Ovary (tissue), 9 donors: ENCODE measurements around the gene PLEKHA7. TPM values are rescaled to one million over a fixed set of nuclear protein-coding genes. Genes with fewer than 3 reads are reported as not detected.

Experiments used
- DNase-seq, 5 donors: peaks; one replicate each; pipeline ENCODE4 v3.0.0-alpha.2; 2019 to 2020
- H3K27ac ChIP-seq, 2 donors: fragments of 200-600 bp; one replicate each; pipeline versions ENCODE4 v1.5.1 to v1.8.0; 2019 to 2022
- H3K27me3 ChIP-seq: fragments of 200-600 bp; one replicate; pipeline ENCODE4 v1.8.0; 2022
- H3K36me3 ChIP-seq: fragments of 200-600 bp; sonication (generic); one replicate; pipeline ENCODE4 v1.5.1; 2019
- H3K4me1 ChIP-seq: one replicate; pipeline ENCODE4 v1.8.1; 2013; ENCODE audit warnings: mild to moderate bottlenecking, moderate library complexity; ENCODE audit not compliant: insufficient read depth
- H3K4me3 ChIP-seq: fragments of 200-600 bp; sonication (generic); one replicate; pipeline ENCODE4 v1.5.1; 2017
- H3K9me3 ChIP-seq, 2 donors: fragments of 200-600 bp in 1 of 2; sonication (generic) in 1 of 2; one replicate each; pipeline versions ENCODE4 v1.5.1 to v1.8.1; 2013 to 2019; ENCODE audit warnings: mild to moderate bottlenecking in 1 of 2, moderate library complexity in 1 of 2
- EP300 ChIP-seq: sonication (generic); formaldehyde crosslinking; IDR thresholded peaks from one replicate; pipeline ENCODE4 v1.6.1; 2017; ENCODE audit warnings: antibody characterized with exemption
- POLR2A ChIP-seq: fragments of 450-650 bp; IDR thresholded peaks from one replicate; pipeline ENCODE4 v1.6.1; 2017; ENCODE audit warnings: antibody characterized with exemption, mild to moderate bottlenecking, moderate library complexity
- WGBS, 3 donors: extraction: QIAGEN DNeasy Blood & Tissue Kit in 1 of 3; methylation state at CpG; one replicate each; pipeline versions ENCODE4 v1.1.5 to v1.1.7; 2013 to 2017; 5-methylcytosine and 5-hydroxymethylcytosine counted together
- intact Hi-C, 4 donors: fragments of 100-400 bp; cut with DNase I; formaldehyde crosslinking; loops; one replicate each; pipeline versions ENCODE4 v1.11.0 to v1.15.1; 2022 to 2023
- polyA plus RNA-seq, 2 donors: library from polyadenylated mRNA; stranded (reverse); fragments of 200-250 nt in 1 of 2; fragments of 350-450 nt in 1 of 2; fragmentation: Illumina TruSeq in 1 of 2; extraction: RNeasy Lipid Tissue Mini Kit (QIAGEN cat#74804) in 1 of 2; gene quantifications; one replicate each; pipeline ENCODE4 v1.2.3, GENCODE V29; 2013 to 2014
- total RNA-seq, 7 donors: library from RNA; depleted of rRNA in 2 of 7; stranded (reverse); fragments of >200 nt in 2 of 7; fragmentation: NEBNext Ultra II Directional in 3 of 7; extraction: Animal tissue kit (Norgen Biotek cat#: 25700) in 3 of 7; gene quantifications; one replicate each; pipeline versions ENCODE4 v1.1.0 to v1.2.4, GENCODE V29; 2016 to 2023
- TF ChIP-seq, protein P1 (sequence below), 3 donors: fragments of 450-650 bp in 2 of 3; fragments of 200-600 bp in 1 of 3; IDR thresholded peaks; one replicate each; pipeline versions ENCODE4 v1.5.1 to v1.8.0; 2016 to 2022; ENCODE audit warnings: antibody characterized with exemption in 3 of 3, mild to moderate bottlenecking in 1 of 3
- donor health status: DM: no; HTN: no; CAD: no; lungs with moderate emphysema.
- donor health status: DM: no; HTN: no; CAD: no.
- donor health status: Bipolar disorder and iron deficiency.
- donor health status: DM: yes; HTN: yes; CAD: no.
- donor health status: DM: no; HTN: no; CAD: no.
- donor health status: DM: yes; HTN: yes; CAD: no.

PLEKHA7 gene
- total and polyA plus RNA-seq, 9 donors, result 9.6 to 29.5 (median 15.9) TPM

DNA sequence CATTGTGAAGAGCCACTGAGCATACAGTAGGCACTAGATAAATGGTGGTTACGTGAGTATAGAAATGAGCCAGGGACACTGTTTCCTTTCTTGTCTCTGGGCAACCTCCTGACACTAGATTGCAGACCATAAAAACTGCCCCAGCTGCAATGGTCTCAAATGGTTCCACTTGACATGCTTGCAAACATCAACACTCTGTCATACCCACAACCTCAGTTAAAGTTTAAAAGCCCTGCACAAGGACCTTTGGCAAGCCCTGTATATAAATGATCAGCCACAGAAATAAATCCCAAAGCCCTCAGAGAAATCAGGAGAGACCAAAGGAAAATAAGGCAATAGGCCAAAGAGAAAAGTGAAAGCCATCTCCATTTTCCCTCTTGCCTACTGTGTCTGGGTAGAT, 20.7 kb downstream of the PLEKHA7 start:
- DNase-seq, result no peak
- TF ChIP-seq POLR2A (no peak), EP300 (no peak)
- TF ChIP-seq, protein P1, sequence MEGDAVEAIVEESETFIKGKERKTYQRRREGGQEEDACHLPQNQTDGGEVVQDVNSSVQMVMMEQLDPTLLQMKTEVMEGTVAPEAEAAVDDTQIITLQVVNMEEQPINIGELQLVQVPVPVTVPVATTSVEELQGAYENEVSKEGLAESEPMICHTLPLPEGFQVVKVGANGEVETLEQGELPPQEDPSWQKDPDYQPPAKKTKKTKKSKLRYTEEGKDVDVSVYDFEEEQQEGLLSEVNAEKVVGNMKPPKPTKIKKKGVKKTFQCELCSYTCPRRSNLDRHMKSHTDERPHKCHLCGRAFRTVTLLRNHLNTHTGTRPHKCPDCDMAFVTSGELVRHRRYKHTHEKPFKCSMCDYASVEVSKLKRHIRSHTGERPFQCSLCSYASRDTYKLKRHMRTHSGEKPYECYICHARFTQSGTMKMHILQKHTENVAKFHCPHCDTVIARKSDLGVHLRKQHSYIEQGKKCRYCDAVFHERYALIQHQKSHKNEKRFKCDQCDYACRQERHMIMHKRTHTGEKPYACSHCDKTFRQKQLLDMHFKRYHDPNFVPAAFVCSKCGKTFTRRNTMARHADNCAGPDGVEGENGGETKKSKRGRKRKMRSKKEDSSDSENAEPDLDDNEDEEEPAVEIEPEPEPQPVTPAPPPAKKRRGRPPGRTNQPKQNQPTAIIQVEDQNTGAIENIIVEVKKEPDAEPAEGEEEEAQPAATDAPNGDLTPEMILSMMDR (IDR thresholded peaks at IDR 0.05), result no peak
- no peak overlapping the region for H3K27ac ChIP-seq
- WGBS, 3 donors, result 95 to 100% (median 96%) methylated on average over 1 of the region's 1 CpG
- no peaks in the 10 kb centered on the region for H3K9me3 ChIP-seq
- no peaks in the 10 kb centered on the region for H3K36me3 ChIP-seq
- H3K27me3 ChIP-seq, result no peaks in the 10 kb centered on the region
- no peak overlapping the region for H3K4me3 ChIP-seq
- intact Hi-C loops, result no loop called here
- H3K4me1 ChIP-seq, result peaks cover 3% of the 10 kb centered on the region

- Histone ChIP-seq H3K27me3 (no peaks in the 10 kb centered on the region), H3K27ac (no peak overlapping the region), H3K36me3 (no peaks in the 10 kb centered on the region), H3K4me3 (no peak overlapping the region), H3K9me3 (no peaks in the 10 kb centered on the region), H3K4me1 (peaks cover 3% of the 10 kb centered on the region)
- TF ChIP-seq EP300 (no peak), POLR2A (no peak)
- TF ChIP-seq, protein P1 (IDR thresholded peaks at IDR 0.05), result no peak
- intact Hi-C loops, result no loop called here
- WGBS, 3 donors, result 93 to 98% (median 94%) methylated on average over 3 of the region's 3 CpGs
- no peak for DNase-seq
These were observed 21.4 kb downstream of the PLEKHA7 start for GRCh38 chr11:16992846-16993245.

- intact Hi-C loops, result no loop called here
- Histone ChIP-seq H3K27ac (no peak overlapping the region), H3K4me3 (no peak overlapping the region), H3K9me3 (no peaks in the 10 kb centered on the region), H3K36me3 (no peaks in the 10 kb centered on the region), H3K27me3 (no peaks in the 10 kb centered on the region), H3K4me1 (peaks cover 12% of the 10 kb centered on the region)
- TF ChIP-seq, protein P1 (IDR thresholded peaks at IDR 0.05), result no peak
- TF ChIP-seq POLR2A (no peak), EP300 (no peak)
- 94 to 95% (median 95%) methylated on average over 2 of the region's 2 CpGs for WGBS, 3 donors
- DNase-seq, result peak in 1 of 5 donors; percentile 25
These were observed 24.7 kb downstream of the PLEKHA7 start for GRCh38 chr11:16989554-16989953.

DNA sequence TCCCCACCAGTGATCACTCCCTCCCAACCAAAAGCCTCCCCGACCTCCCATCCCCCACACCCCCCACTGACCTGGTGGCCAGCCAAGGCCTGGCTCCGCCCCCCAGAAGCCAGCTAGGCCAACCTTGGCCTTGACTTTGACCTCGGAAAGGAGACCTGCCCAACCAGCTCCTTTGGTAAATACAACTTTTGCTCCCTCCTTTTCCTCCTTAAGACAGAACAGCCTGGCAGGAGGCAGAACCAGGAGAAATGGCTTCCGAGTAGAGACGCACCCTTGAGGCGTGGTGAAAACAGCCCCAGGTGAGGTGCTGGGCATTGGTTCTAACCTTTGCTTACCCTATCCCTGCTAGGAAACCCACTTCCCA, 27.0 kb downstream of the PLEKHA7 start:
- no peaks in the 10 kb centered on the region for H3K36me3 ChIP-seq
- no peak overlapping the region for H3K4me3 ChIP-seq
- no peaks in the 10 kb centered on the region for H3K9me3 ChIP-seq
- peaks cover 12% of the 10 kb centered on the region for H3K4me1 ChIP-seq
- 22 to 40% (median 24%) methylated on average over 6 of the region's 6 CpGs for WGBS, 3 donors
- peak; percentile 70 to 89 (median 84) for DNase-seq
- H3K27ac ChIP-seq, result peak overlapping the region in 1 of 2 donors; percentile 80
- TF ChIP-seq, protein P1 (IDR thresholded peaks at IDR 0.05), result no peak
- TF ChIP-seq POLR2A, result no peak
- TF ChIP-seq EP300, result no peak
- no peaks in the 10 kb centered on the region for H3K27me3 ChIP-seq
- intact Hi-C loops, result no loop called here
